Measurements from ENCODE around the gene FAHD1.

- TF ChIP-seq POLR2AphosphoS5 (IDR thresholded peaks at IDR 0.05) (no peak), POLR2A (IDR thresholded peaks at IDR 0.05) (no peak), EP300 (IDR thresholded peaks at IDR 0.05) (no peak)
These were observed 24.0 kb downstream of the FAHD1 start for GRCh38 chr16:1850981-1851380.
